ENCODE data around the gene ACSS1.

DNA sequence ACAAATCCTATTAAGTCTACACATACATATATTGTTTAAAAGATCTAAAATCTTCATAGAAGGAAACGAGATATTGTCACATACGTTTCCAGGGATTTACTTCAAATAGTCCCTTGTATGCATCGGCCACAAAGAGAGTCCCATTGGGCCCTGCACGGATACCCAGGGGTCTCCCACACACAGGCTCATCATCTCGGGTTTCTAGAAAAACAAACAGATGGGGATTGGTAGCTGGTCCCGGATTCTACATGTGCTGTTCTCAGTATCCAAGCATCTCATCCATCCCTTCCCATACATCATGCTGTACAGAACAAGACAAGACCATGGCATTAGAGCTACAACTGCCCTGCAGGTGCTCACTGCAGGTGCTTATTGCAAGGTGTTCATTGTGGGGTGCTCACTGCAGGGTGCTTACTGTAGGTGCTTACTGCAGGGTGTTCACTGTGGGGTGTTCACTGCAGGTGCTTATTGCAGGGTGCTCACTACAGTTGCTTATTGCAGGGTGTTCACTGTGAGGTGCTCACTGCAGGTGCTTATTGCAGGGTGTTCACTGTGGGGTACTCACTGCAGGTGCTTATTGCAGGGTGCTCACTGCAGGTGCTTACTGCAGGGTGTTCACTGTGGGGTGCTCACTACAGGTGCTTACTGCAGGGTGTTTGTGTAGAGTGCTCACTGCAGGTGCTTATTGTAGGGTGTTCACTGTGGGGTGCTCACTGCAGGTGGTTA is 86.4 kb downstream of the ACSS1 start:
- TF ChIP-seq SUZ12 (IDR thresholded peaks at IDR 0.05; ENCODE audit: extremely low read depth, insufficient read depth, insufficient read length): no peak
- no peak for TF ChIP-seq ZNF274 (IDR thresholded peaks at IDR 0.05; ENCODE audit: low read depth, low read length)
